HG03378 (cell line): ENCODE data around the gene CTNNBIP1.
"Not testable (repeated sequence)": the region's sequence is repeated elsewhere in the genome, so short reads cannot be mapped to it uniquely, and the experiment has no call there.

Experiments
- ATAC-seq: cut with Tn5 transposase; IDR thresholded peaks from one replicate; pipeline ENCODE4 v1.9.1; 2021; ENCODE audit warnings: mild to moderate bottlenecking, moderate library complexity; ENCODE audit not compliant: unreplicated experiment

CTNNBIP1 gene

GRCh38 chr1:9809100-9809510 lies 101.0 kb downstream of the CTNNBIP1 start:
- ATAC-seq, result no peak

GRCh38 chr1:9808459-9808858 lies 101.6 kb downstream of the CTNNBIP1 start:
- ATAC-seq, result no peak

- ATAC-seq, result no peak
Measured at GRCh38 chr1:9807541-9807940, 102.5 kb downstream of the CTNNBIP1 start.

- ATAC-seq, result not testable (repeated sequence)
Measured at GRCh38 chr1:9805972-9806371, 104.1 kb downstream of the CTNNBIP1 start.

- ATAC-seq, result no peak
Measured at GRCh38 chr1:9805006-9805508, 105.0 kb downstream of the CTNNBIP1 start.

- ATAC-seq, result not testable (repeated sequence)
Measured at GRCh38 chr1:9803003-9803918, 106.8 kb downstream of the CTNNBIP1 start.

- ATAC-seq, result no peak
Measured at GRCh38 chr1:9801909-9802308, 108.2 kb downstream of the CTNNBIP1 start.
